ENCODE measurements around the gene ADM2.

The ADM2 gene

GRCh38 chr22:50445880-50446707 lies 35.2 kb upstream of the ADM2 start:
- DNase-seq, result no peak

GRCh38 chr22:50446708-50447575 lies 34.4 kb upstream of the ADM2 start:
- no peak for DNase-seq

GRCh38 chr22:50447576-50448551 lies 33.5 kb upstream of the ADM2 start:
- no peak for DNase-seq

GRCh38 chr22:50452649-50453048 lies 28.7 kb upstream of the ADM2 start:
- no peak for DNase-seq

- no peak for DNase-seq
Measured at GRCh38 chr22:50454556-50455075, 26.7 kb upstream of the ADM2 start.

GRCh38 chr22:50455201-50455600 lies 26.1 kb upstream of the ADM2 start:
- DNase-seq, result no peak

GRCh38 chr22:50456026-50456425 lies 25.3 kb upstream of the ADM2 start:
- DNase-seq, result no peak

GRCh38 chr22:50456466-50457234 lies 24.7 kb upstream of the ADM2 start:
- no peak for DNase-seq

GRCh38 chr22:50459016-50459415 lies 22.3 kb upstream of the ADM2 start:
- DNase-seq, result no peak

- DNase-seq, result no peak
Measured at GRCh38 chr22:50459496-50460140, 21.7 kb upstream of the ADM2 start.

- no peak for DNase-seq
Measured at GRCh38 chr22:50460938-50461337, 20.4 kb upstream of the ADM2 start.

GRCh38 chr22:50461536-50461935 lies 19.8 kb upstream of the ADM2 start:
- no peak for DNase-seq

GRCh38 chr22:50461979-50462540 lies 19.3 kb upstream of the ADM2 start:
- DNase-seq, result no peak

GRCh38 chr22:50463188-50463900 lies 18.0 kb upstream of the ADM2 start:
- no peak for DNase-seq

GRCh38 chr22:50464451-50464850 lies 16.9 kb upstream of the ADM2 start:
- DNase-seq, result no peak

- DNase-seq, result no peak
Measured at GRCh38 chr22:50465066-50465930, 16.0 kb upstream of the ADM2 start.

- no peak for DNase-seq
Measured at GRCh38 chr22:50467341-50467740, 14.0 kb upstream of the ADM2 start.

- DNase-seq, result no peak
Measured at GRCh38 chr22:50467773-50468440, 13.4 kb upstream of the ADM2 start.

GRCh38 chr22:50468626-50469025 lies 12.7 kb upstream of the ADM2 start:
- DNase-seq, result no peak
